Coronary artery (tissue), 2 donors: ENCODE measurements around the gene ERVK3-1.
"Not testable (repeated sequence)": the region's sequence is repeated elsewhere in the genome, so short reads cannot be mapped to it uniquely, and the experiment has no call there.

ENCODE experiments used
- DNase-seq: peaks from one replicate; pipeline ENCODE4 v3.0.0-alpha.2; 2017; ENCODE audit warnings: low spot score
- H3K27ac ChIP-seq, 2 donors: fragments of 200-600 bp; sonication (generic); one replicate each; pipeline ENCODE4 v1.5.1; 2016 to 2019
- H3K4me3 ChIP-seq: fragments of 200-600 bp; sonication (generic); 2 replicates; pipeline ENCODE4 v1.5.1; 2016; ENCODE audit warnings: mild to moderate bottlenecking, moderate library complexity
- CTCF ChIP-seq: fragments of 200-600 bp; sonication (generic); IDR thresholded peaks from one replicate; pipeline ENCODE4 v1.5.1; 2019; ENCODE audit warnings: antibody characterized with exemption

The ERVK3-1 gene, protein sequence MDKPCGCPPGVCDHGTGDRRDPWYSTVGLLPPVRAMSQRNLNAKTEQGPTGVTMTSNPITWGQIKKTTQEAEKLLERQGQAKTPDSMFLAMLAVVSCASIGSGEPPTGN

GRCh38 chr19:58305065-58305931 lies at the start of gene ERVK3-1:
Gene ERVK3-1 (plus strand): TSS chr19:58305377. CDS start chr19:58312169, 6,792 bp downstream.
- Histone ChIP-seq H3K4me3 (peak within 1 kb of the TSS; percentile 98), H3K27ac (peak within 1 kb of the TSS; percentile 83 to 95)
- peak; percentile 98 for DNase-seq
- no peak for TF ChIP-seq CTCF

DNA sequence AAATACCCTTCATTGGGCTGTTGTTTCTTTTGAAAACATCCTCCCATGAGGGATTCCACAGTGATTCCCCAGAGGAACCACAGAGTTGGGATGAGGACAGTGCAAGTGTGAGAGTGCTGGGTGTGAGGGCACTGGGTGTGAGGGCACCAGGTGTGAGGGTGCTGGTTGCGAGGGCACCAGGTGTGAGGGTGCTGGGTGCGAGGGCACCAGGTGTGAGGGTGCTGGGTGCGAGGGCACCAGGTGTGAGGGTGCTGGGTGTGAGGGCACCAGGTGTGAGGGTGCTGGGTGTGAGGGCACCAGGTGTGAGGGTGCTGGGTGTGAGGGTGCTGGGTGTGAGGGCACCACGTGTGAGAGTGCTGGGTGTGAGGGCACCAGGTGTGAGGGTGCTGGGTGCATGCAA lies 46.9 kb upstream of the ERVK3-1 start:
- not testable (repeated sequence) for H3K27ac ChIP-seq, DNase-seq
- peak overlapping the region; percentile 5 for H3K4me3 ChIP-seq

- TF ChIP-seq CTCF = no peak
- H3K27ac ChIP-seq = no peak overlapping the region
- peak overlapping the region; percentile 38 for H3K4me3 ChIP-seq
- no peak for DNase-seq
These were observed 43.6 kb upstream of the ERVK3-1 start for GRCh38 chr19:58261600-58261967.

- DNase-seq = no peak
- Histone ChIP-seq H3K27ac (no peak overlapping the region), H3K4me3 (peak overlapping the region; percentile 46)
- TF ChIP-seq CTCF = no peak
These were observed 42.9 kb upstream of the ERVK3-1 start for GRCh38 chr19:58261968-58262921.

DNA sequence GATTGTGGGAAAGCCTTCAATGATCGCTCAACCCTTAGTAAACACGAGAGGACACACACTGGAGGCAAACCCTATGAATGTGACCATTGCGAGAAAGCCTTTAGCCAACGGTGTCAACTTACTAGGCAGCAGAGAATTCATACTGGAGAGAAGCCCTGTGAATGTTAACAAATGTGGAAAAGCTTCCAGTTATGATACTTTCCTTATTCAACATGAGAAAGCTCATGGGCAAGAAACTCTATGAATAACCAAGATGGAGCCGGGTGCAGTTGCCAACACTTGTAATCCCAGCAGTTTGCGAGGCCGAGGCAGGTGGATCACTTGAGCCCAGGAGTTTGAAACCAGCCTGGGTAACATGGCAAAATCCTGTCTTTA lies 42.3 kb upstream of the ERVK3-1 start:
- H3K27ac ChIP-seq = no peak overlapping the region
- H3K4me3 ChIP-seq = peak overlapping the region; percentile 46
- no peak for TF ChIP-seq CTCF
- DNase-seq = no peak

- TF ChIP-seq CTCF = no peak
- Histone ChIP-seq H3K27ac (no peak overlapping the region), H3K4me3 (no peak overlapping the region)
- no peak for DNase-seq
These were observed 40.1 kb upstream of the ERVK3-1 start for GRCh38 chr19:58265100-58265499.

DNA sequence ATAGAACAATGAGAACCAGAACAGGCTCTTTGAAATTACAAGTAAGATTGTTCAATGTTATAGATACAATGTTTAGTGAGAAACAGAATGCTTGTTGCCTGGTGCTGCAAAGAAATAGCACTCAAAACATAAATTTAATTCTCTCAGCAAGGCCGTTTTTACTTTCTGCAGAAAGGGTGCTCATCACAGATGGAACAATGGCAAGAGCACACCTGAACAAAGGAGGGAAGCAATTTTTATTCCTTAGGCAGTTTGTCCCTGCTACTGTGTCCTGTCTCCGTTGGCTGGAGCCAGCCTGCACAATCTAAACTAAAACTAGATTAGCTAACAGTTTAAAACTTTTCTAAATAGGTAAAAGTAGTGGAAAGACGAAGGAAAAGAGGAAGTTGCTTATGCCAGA lies 36.8 kb upstream of the ERVK3-1 start:
- no peak for TF ChIP-seq CTCF
- Histone ChIP-seq H3K4me3 (no peak overlapping the region), H3K27ac (no peak overlapping the region)

More for the DNA sequence above, 36.8 kb upstream of the ERVK3-1 start:
- no peak for DNase-seq
